Measurements from ENCODE around the gene RALGPS1. TPM values are rescaled to one million over a fixed set of nuclear protein-coding genes. Genes with fewer than 3 reads are reported as not detected.

RALGPS1 gene
- total and polyA plus RNA-seq, 2 donors (not counting 1 experiment from before 2014, with no cell fraction given), result 19.7 to 39.9 TPM

GRCh38 chr9:127142291-127142690 is 227.7 kb downstream of the RALGPS1 start:
- ChIA-PET CTCF (no interaction called here), POLR2A (no interaction called here)
- H3K4me1 ChIP-seq (ENCODE audit: control insufficient read depth in 2 of 2, insufficient read depth in 2 of 2, low read length in 2 of 2), result no peaks in the 10 kb centered on the region
- H3K27me3 Mint-ChIP-seq, result no peaks in the 10 kb centered on the region
- H3K9ac ChIP-seq (ENCODE audit: low read length), result no peak overlapping the region
- no peak overlapping the region for H3K4me2 ChIP-seq (replicated peaks; ENCODE audit: low read depth, low read length, poor library complexity, severe bottlenecking)
- intact Hi-C loops (cut with micrococcal nuclease), result no loop called here
- H3K27ac Mint-ChIP-seq, result no peak overlapping the region
- no peaks in the 10 kb centered on the region for H3K9me3 Mint-ChIP-seq (ENCODE audit: insufficient read depth)
- H3K4me3 ChIP-seq (ENCODE audit: control extremely low read depth in 1 of 5, extremely low read depth in 1 of 5, insufficient read depth in 1 of 5, low read depth in 2 of 5, low read length in 4 of 5), result no peak overlapping the region
- no peaks in the 10 kb centered on the region for H3K27me3 ChIP-seq (replicated peaks in 1 of 4; ENCODE audit: control extremely low read depth in 1 of 4, control insufficient read depth in 3 of 4, insufficient read depth in 4 of 4, low read length in 3 of 4)
- no peaks in the 10 kb centered on the region for H4K20me1 ChIP-seq (ENCODE audit: control insufficient read depth, insufficient read depth, low read length, poor library complexity, severe bottlenecking)
- whole genome bisulfite sequencing (ENCODE audit: insufficient coverage), result 100% methylated on average over 2 of the region's 3 CpGs
- DNase-seq, result no peak
- H3K9me3 ChIP-seq (ENCODE audit: control extremely low read depth in 1 of 3, control insufficient read depth in 2 of 3, insufficient read depth in 1 of 3, low read length in 2 of 3), result peaks cover 0 to 8% (median 2%) of the 10 kb centered on the region in 3 donors
- H3K27ac ChIP-seq (ENCODE audit: low read length in 2 of 2), result no peak overlapping the region
- no peaks in the 10 kb centered on the region for H3K4me1 Mint-ChIP-seq
- no peaks in the 10 kb centered on the region for H3K79me2 ChIP-seq (ENCODE audit: control insufficient read depth, insufficient read depth, low read length)
- H2AFZ ChIP-seq (ENCODE audit: insufficient read depth, low read depth, low read length, poor library complexity, severe bottlenecking), result no peak overlapping the region
- no peak overlapping the region for H3K4me3 Mint-ChIP-seq
- TF ChIP-seq CTCF (IDR thresholded peaks at IDR 0.05) (no peak), EZH2 (IDR thresholded peaks at IDR 0.05; ENCODE audit: borderline replicate concordance, insufficient read depth, low read depth, low read length, poor library complexity, severe bottlenecking) (no peak)
- ATAC-seq (ENCODE audit: low read depth), result no peak
- no peaks in the 10 kb centered on the region for H3K36me3 ChIP-seq (replicated peaks in 1 of 2; ENCODE audit: control extremely low read depth in 1 of 2, control insufficient read depth in 1 of 2, extremely low read depth in 1 of 2, insufficient read depth in 2 of 2, low read length in 1 of 2)

- DNase-seq (no peak), ATAC-seq (ENCODE audit: low read depth) (no peak)
- peaks cover 0 to 8% (median 2%) of the 10 kb centered on the region in 3 donors for H3K9me3 ChIP-seq (ENCODE audit: control extremely low read depth in 1 of 3, control insufficient read depth in 2 of 3, insufficient read depth in 1 of 3, low read length in 2 of 3)
- no peak overlapping the region for H3K9ac ChIP-seq (ENCODE audit: low read length)
- no peak overlapping the region for H2AFZ ChIP-seq (ENCODE audit: insufficient read depth, low read depth, low read length, poor library complexity, severe bottlenecking)
- H3K27me3 Mint-ChIP-seq, result no peaks in the 10 kb centered on the region
- no peaks in the 10 kb centered on the region for H3K79me2 ChIP-seq (ENCODE audit: control insufficient read depth, insufficient read depth, low read length)
- no peak for TF ChIP-seq EZH2 (IDR thresholded peaks at IDR 0.05; ENCODE audit: borderline replicate concordance, insufficient read depth, low read depth, low read length, poor library complexity, severe bottlenecking)
- TF ChIP-seq CTCF (IDR thresholded peaks at IDR 0.05), result no peak
- ChIA-PET CTCF (no interaction called here), POLR2A (no interaction called here)
- no peaks in the 10 kb centered on the region for H4K20me1 ChIP-seq (ENCODE audit: control insufficient read depth, insufficient read depth, low read length, poor library complexity, severe bottlenecking)
- H3K36me3 ChIP-seq (replicated peaks in 1 of 2; ENCODE audit: control extremely low read depth in 1 of 2, control insufficient read depth in 1 of 2, extremely low read depth in 1 of 2, insufficient read depth in 2 of 2, low read length in 1 of 2), result no peaks in the 10 kb centered on the region
- no peak overlapping the region for H3K27ac Mint-ChIP-seq
- H3K9me3 Mint-ChIP-seq (ENCODE audit: insufficient read depth), result no peaks in the 10 kb centered on the region
- H3K4me1 ChIP-seq (ENCODE audit: control insufficient read depth in 2 of 2, insufficient read depth in 2 of 2, low read length in 2 of 2), result no peaks in the 10 kb centered on the region
- no CpG with 5 or more reads among the region's 2 CpGs for WGBS (ENCODE audit: insufficient coverage)
- H3K27ac ChIP-seq (ENCODE audit: low read length in 2 of 2), result no peak overlapping the region
- H3K4me3 Mint-ChIP-seq, result no peak overlapping the region
- intact Hi-C loops (cut with micrococcal nuclease), result no loop called here
- H3K4me1 Mint-ChIP-seq, result no peaks in the 10 kb centered on the region
- H3K4me3 ChIP-seq (ENCODE audit: control extremely low read depth in 1 of 5, extremely low read depth in 1 of 5, insufficient read depth in 1 of 5, low read depth in 2 of 5, low read length in 4 of 5), result no peak overlapping the region
- H3K4me2 ChIP-seq (replicated peaks; ENCODE audit: low read depth, low read length, poor library complexity, severe bottlenecking), result no peak overlapping the region
- H3K27me3 ChIP-seq (replicated peaks in 1 of 4; ENCODE audit: control extremely low read depth in 1 of 4, control insufficient read depth in 3 of 4, insufficient read depth in 4 of 4, low read length in 3 of 4), result no peaks in the 10 kb centered on the region
Observed at GRCh38 chr9:127142931-127143464, 228.4 kb downstream of the RALGPS1 start.

All from B cell (primary cell).